Caco-2 (cell line): Measurements from ENCODE around the gene EHMT1. TPM values are rescaled to one million over a fixed set of nuclear protein-coding genes. Genes with fewer than 3 reads are reported as not detected.

Experiments
- BruUV-seq: library from RNA; stranded (reverse); fragments of 400-500 nt; replicated peaks from 2 replicates; lab custom pipeline; 2021; lab: Mats Ljungman, UMichigan
- CTCF ChIA-PET: fragments of 300-600 bp; sonication (Branson Sonifier 250); formaldehyde crosslinking; loops from one replicate; lab custom pipeline; 2022; ENCODE audit warnings: antibody characterized with exemption; lab: Charles Lee
- POLR2A ChIA-PET: fragments of 300-600 bp; sonication (Branson Sonifier 250); formaldehyde crosslinking; loops from one replicate; lab custom pipeline; 2022; ENCODE audit warnings: antibody characterized with exemption; lab: Charles Lee
- DNase-seq, 2 experiments: peaks; one replicate each; pipeline versions ENCODE4 v3.0.0 to v3.0.0-alpha.2; 2020 to 2022
- H3K27me3 ChIP-seq: replicated peaks from 2 replicates; pipeline ENCODE4 v1.6.0; 2011; ENCODE audit warnings: low read length; ENCODE audit not compliant: control insufficient read depth, insufficient read depth
- H3K36me3 ChIP-seq: 2 replicates; pipeline ENCODE4 v1.5.1; 2011; ENCODE audit warnings: low read length; ENCODE audit not compliant: control insufficient read depth, insufficient read depth
- H3K4me1 ChIP-seq: fragments of 250-450 bp; sonication (Bioruptor Pico); 2 replicates; pipeline ENCODE4 v1.5.1; 2020; ENCODE audit warnings: mild to moderate bottlenecking
- H3K4me3 ChIP-seq: 2 replicates; pipeline ENCODE4 v1.5.1; 2011; ENCODE audit warnings: low read depth, mild to moderate bottlenecking, control low read depth, low read length
- H3K9me3 ChIP-seq: fragments of 250-450 bp; sonication (Bioruptor Pico); 2 replicates; pipeline ENCODE4 v1.5.1; 2020; ENCODE audit warnings: mild to moderate bottlenecking, moderate library complexity
- H3K27ac Mint-ChIP-seq: one replicate; pipeline ENCODE4 v1.8.0; 2022; ENCODE audit warnings: mixed read lengths; ENCODE audit not compliant: unreplicated experiment
- H3K27me3 Mint-ChIP-seq: one replicate; pipeline ENCODE4 v1.8.0; 2022; ENCODE audit warnings: mixed read lengths; ENCODE audit not compliant: insufficient read depth, unreplicated experiment
- H3K36me3 Mint-ChIP-seq: one replicate; pipeline ENCODE4 v1.8.0; 2022; ENCODE audit warnings: mild to moderate bottlenecking, mixed read lengths; ENCODE audit not compliant: insufficient read depth, unreplicated experiment
- H3K4me1 Mint-ChIP-seq: one replicate; pipeline ENCODE4 v1.8.0; 2022; ENCODE audit warnings: low read depth, mixed read lengths; ENCODE audit not compliant: unreplicated experiment
- H3K4me3 Mint-ChIP-seq: one replicate; pipeline ENCODE4 v1.8.0; 2022; ENCODE audit warnings: mild to moderate bottlenecking, moderate library complexity, mixed read lengths; ENCODE audit not compliant: unreplicated experiment
- H3K9me3 Mint-ChIP-seq: one replicate; pipeline ENCODE4 v1.8.0; 2022; ENCODE audit warnings: mixed read lengths; ENCODE audit not compliant: unreplicated experiment
- intact Hi-C: fragments of 100-400 bp; cut with micrococcal nuclease; formaldehyde crosslinking; loops from one replicate; pipeline ENCODE4 v1.10.0; 2022; ENCODE audit not compliant: unreplicated experiment
- total RNA-seq: library from RNA; stranded (reverse); gene quantifications from 2 replicates; pipeline ENCODE4 v1.2.3, GENCODE V29; 2022
- TF ChIP-seq, protein P1 (sequence below), 2 experiments: fragments of 200-600 bp in 1 of 2; IDR thresholded peaks; 1 replicate in 1 of 2; 2 replicates in 1 of 2; pipeline versions ENCODE4 v1.5.1 to v1.8.0; 2011 to 2022; ENCODE audit warnings: antibody characterized with exemption in 1 of 2, control low read depth in 1 of 2, inconsistent platforms in 1 of 2, low read depth in 1 of 2, low read length in 1 of 2, mild to moderate bottlenecking in 1 of 2, moderate library complexity in 1 of 2; ENCODE audit not compliant: insufficient read depth in 1 of 2, severe bottlenecking in 1 of 2, unreplicated experiment in 1 of 2

The EHMT1 gene
- total RNA-seq, 1 experiment from 2014 or later = 92.9 TPM

DNA sequence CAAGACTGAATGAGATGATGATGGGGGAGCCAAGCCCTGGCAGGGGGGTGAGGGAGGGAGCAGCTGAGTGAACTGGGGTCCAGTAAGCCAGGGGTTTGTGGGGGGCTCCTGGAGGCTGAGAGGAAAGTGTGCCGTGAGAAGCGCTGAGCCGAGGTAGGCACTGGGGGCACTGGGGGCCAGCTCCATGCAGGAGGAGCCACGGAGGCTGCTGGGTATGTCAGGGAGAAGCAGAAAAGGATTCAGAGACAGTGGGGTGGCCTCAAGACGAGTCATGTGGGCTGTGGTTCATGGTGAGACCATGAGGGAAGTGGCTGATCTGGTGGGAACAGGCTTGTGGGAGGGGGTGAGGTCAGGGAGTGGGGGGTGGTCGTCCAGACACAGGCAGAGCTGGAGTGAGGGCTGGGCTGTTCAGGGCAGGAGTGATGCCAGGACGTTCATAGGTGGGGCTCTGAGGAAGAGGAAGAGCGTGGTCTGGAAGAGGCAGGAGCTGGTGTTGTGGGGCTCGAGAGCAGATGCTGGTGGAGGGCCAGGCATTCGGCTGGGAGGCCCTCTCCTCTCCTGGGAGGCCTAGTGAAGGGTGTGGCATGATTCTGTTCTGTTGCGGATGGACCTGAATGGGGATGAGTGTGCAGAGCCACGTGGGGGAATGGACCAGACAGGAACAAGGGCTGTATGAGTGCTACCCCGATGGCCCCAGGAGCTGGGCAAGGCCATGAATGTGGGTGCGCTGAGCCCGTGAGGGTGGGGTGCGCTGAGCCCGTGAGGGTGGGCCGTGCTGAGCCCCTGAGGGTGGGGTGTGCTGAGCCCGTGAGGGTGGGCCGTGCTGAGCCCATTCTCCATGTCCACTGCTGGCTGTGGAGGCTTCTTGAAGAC is 166.1 kb downstream of the EHMT1 start:
- no peaks in the 10 kb centered on the region for H3K4me1 ChIP-seq
- peaks cover 3% of the 10 kb centered on the region for H3K36me3 ChIP-seq
- POLR2A ChIA-PET = no interaction called here
- H3K27me3 Mint-ChIP-seq = no peaks in the 10 kb centered on the region
- H3K4me3 Mint-ChIP-seq = no peak overlapping the region
- H3K27ac Mint-ChIP-seq = no peak overlapping the region
- H3K27me3 ChIP-seq = no peaks in the 10 kb centered on the region
- intact Hi-C loops = no loop called here
- no peak for DNase-seq
- CTCF ChIA-PET = no interaction called here
- peaks cover 60% of the 10 kb centered on the region for H3K36me3 Mint-ChIP-seq
- H3K4me3 ChIP-seq = no peak overlapping the region
- TF ChIP-seq, protein P1, sequence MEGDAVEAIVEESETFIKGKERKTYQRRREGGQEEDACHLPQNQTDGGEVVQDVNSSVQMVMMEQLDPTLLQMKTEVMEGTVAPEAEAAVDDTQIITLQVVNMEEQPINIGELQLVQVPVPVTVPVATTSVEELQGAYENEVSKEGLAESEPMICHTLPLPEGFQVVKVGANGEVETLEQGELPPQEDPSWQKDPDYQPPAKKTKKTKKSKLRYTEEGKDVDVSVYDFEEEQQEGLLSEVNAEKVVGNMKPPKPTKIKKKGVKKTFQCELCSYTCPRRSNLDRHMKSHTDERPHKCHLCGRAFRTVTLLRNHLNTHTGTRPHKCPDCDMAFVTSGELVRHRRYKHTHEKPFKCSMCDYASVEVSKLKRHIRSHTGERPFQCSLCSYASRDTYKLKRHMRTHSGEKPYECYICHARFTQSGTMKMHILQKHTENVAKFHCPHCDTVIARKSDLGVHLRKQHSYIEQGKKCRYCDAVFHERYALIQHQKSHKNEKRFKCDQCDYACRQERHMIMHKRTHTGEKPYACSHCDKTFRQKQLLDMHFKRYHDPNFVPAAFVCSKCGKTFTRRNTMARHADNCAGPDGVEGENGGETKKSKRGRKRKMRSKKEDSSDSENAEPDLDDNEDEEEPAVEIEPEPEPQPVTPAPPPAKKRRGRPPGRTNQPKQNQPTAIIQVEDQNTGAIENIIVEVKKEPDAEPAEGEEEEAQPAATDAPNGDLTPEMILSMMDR (IDR thresholded peaks at IDR 0.05; ENCODE audit: insufficient read depth in 1 of 2, low read depth in 1 of 2, low read length in 1 of 2, severe bottlenecking in 1 of 2, unreplicated experiment in 1 of 2) = no peak
- no peaks in the 10 kb centered on the region for H3K9me3 Mint-ChIP-seq
- no TSS peak for BruUV-seq
- peaks cover 13% of the 10 kb centered on the region for H3K4me1 Mint-ChIP-seq
- H3K9me3 ChIP-seq = no peaks in the 10 kb centered on the region

DNA sequence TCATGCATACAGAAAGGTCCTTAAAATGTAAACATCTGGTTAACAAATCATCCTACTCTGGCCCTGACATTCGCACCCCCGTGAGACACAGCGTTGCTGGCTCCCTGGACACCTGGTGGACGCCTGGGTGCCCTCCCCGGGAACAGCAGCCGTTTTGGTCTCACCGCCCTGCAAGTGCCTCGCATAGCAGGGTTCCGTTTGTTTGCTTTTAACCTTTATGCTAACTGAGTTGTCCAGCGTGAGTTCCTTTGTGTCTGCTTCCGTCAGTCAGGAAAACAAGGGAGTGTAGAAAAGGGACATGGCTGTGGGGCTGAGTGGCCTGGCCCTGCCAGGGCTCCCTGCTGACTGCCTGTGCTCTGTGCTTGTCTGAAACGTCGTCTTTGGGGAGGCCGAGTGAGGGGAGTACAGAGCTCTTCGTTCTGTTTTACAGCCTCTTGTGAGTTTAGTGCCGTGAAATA is 166.9 kb downstream of the EHMT1 start:
- intact Hi-C loops = no loop called here
- H3K4me3 ChIP-seq = no peak overlapping the region
- H3K27me3 ChIP-seq = no peaks in the 10 kb centered on the region
- POLR2A ChIA-PET = no interaction called here
- Mint-ChIP-seq H3K27me3 (no peaks in the 10 kb centered on the region), H3K9me3 (no peaks in the 10 kb centered on the region), H3K36me3 (peaks cover 63% of the 10 kb centered on the region), H3K27ac (no peak overlapping the region), H3K4me1 (peaks cover 13% of the 10 kb centered on the region), H3K4me3 (no peak overlapping the region)
- CTCF ChIA-PET = no interaction called here
- no peaks in the 10 kb centered on the region for H3K9me3 ChIP-seq
- TF ChIP-seq, protein P1 (IDR thresholded peaks at IDR 0.05; ENCODE audit: insufficient read depth in 1 of 2, low read depth in 1 of 2, low read length in 1 of 2, severe bottlenecking in 1 of 2, unreplicated experiment in 1 of 2) = no peak
- no peak for DNase-seq
- no TSS peak for BruUV-seq
- H3K36me3 ChIP-seq = peaks cover 3% of the 10 kb centered on the region
- H3K4me1 ChIP-seq = no peaks in the 10 kb centered on the region

GRCh38 chr9:137786511-137786920 is 167.7 kb downstream of the EHMT1 start:
- peaks cover 3% of the 10 kb centered on the region for H3K36me3 ChIP-seq
- POLR2A ChIA-PET = no interaction called here
- intact Hi-C loops = no loop called here

More at GRCh38 chr9:137786511-137786920, 167.7 kb downstream of the EHMT1 start:
- TF ChIP-seq, protein P1 (IDR thresholded peaks at IDR 0.05; ENCODE audit: insufficient read depth in 1 of 2, low read depth in 1 of 2, low read length in 1 of 2, severe bottlenecking in 1 of 2, unreplicated experiment in 1 of 2) = no peak
- no peak overlapping the region for H3K4me3 ChIP-seq
- H3K4me1 ChIP-seq = no peaks in the 10 kb centered on the region
- no peak for DNase-seq
- Mint-ChIP-seq H3K27me3 (no peaks in the 10 kb centered on the region), H3K4me1 (peaks cover 13% of the 10 kb centered on the region), H3K27ac (no peak overlapping the region), H3K36me3 (peaks cover 70% of the 10 kb centered on the region), H3K4me3 (no peak overlapping the region), H3K9me3 (no peaks in the 10 kb centered on the region)
- CTCF ChIA-PET = no interaction called here
- no peaks in the 10 kb centered on the region for H3K9me3 ChIP-seq
- H3K27me3 ChIP-seq = no peaks in the 10 kb centered on the region
- no TSS peak for BruUV-seq
